Measurements from ENCODE around the gene ITPRIPL1.
A peak's percentile ranks its signal among the peaks of the same experiment; 100 is the strongest.

The ITPRIPL1 gene

GRCh38 chr2:96320728-96321622 is 4.1 kb upstream of the ITPRIPL1 start:
- DNase-seq (ENCODE audit: low spot score): no peak

- DNase-seq (ENCODE audit: low spot score): no peak
Observed at GRCh38 chr2:96323849-96324248, 1.3 kb upstream of the ITPRIPL1 start.

- no peak for DNase-seq (ENCODE audit: low spot score)
Observed at GRCh38 chr2:96324721-96325040, 436 bp upstream of the ITPRIPL1 start.

- DNase-seq (ENCODE audit: low spot score): no peak
Observed at GRCh38 chr2:96325884-96326255, 753 bp downstream of the ITPRIPL1 start.

- DNase-seq (ENCODE audit: low spot score): no peak
Observed at GRCh38 chr2:96326564-96326963, 1.4 kb downstream of the ITPRIPL1 start.

- no peak for DNase-seq (ENCODE audit: low spot score)
Observed at GRCh38 chr2:96326990-96327820, 2.1 kb downstream of the ITPRIPL1 start.

- DNase-seq (ENCODE audit: low spot score): no peak
Observed at GRCh38 chr2:96329456-96329855, 4.3 kb downstream of the ITPRIPL1 start.

- no peak for DNase-seq (ENCODE audit: low spot score)
Observed at GRCh38 chr2:96329874-96330273, 4.8 kb downstream of the ITPRIPL1 start.

- DNase-seq (ENCODE audit: low spot score): no peak
Observed at GRCh38 chr2:96330407-96330806, 5.3 kb downstream of the ITPRIPL1 start.

GRCh38 chr2:96333708-96334107 is 8.6 kb downstream of the ITPRIPL1 start:
- DNase-seq (ENCODE audit: low spot score): no peak

- DNase-seq (ENCODE audit: low spot score): no peak
Observed at GRCh38 chr2:96336104-96336775, 11.1 kb downstream of the ITPRIPL1 start.

- DNase-seq (ENCODE audit: low spot score): no peak
Observed at GRCh38 chr2:96336873-96337272, 11.8 kb downstream of the ITPRIPL1 start.

GRCh38 chr2:96340493-96341414 is 15.6 kb downstream of the ITPRIPL1 start:
- no peak for DNase-seq (ENCODE audit: low spot score)

GRCh38 chr2:96341641-96342040 is 16.5 kb downstream of the ITPRIPL1 start:
- no peak for DNase-seq (ENCODE audit: low spot score)

- DNase-seq (ENCODE audit: low spot score): no peak
Observed at GRCh38 chr2:96342085-96342484, 17.0 kb downstream of the ITPRIPL1 start.

GRCh38 chr2:96344011-96344410 is 18.9 kb downstream of the ITPRIPL1 start:
- peak; percentile 71 for DNase-seq (ENCODE audit: low spot score)

GRCh38 chr2:96345438-96345837 is 20.3 kb downstream of the ITPRIPL1 start:
- DNase-seq (ENCODE audit: low spot score): no peak

GRCh38 chr2:96345868-96346462 is 20.8 kb downstream of the ITPRIPL1 start:
- no peak for DNase-seq (ENCODE audit: low spot score)

- no peak for DNase-seq (ENCODE audit: low spot score)
Observed at GRCh38 chr2:96347395-96347794, 22.3 kb downstream of the ITPRIPL1 start.

GRCh38 chr2:96353032-96353561 is 28.0 kb downstream of the ITPRIPL1 start:
- peak; percentile 61 for DNase-seq (ENCODE audit: low spot score)

- no peak for DNase-seq (ENCODE audit: low spot score)
Observed at GRCh38 chr2:96353606-96354101, 28.5 kb downstream of the ITPRIPL1 start.
